Fibroblast of pulmonary artery (primary cell): ENCODE results near the gene TMEM238.

Experiments
- DNase-seq: peaks from one replicate; pipeline ENCODE4 v3.0.0-alpha.2; 2010; ENCODE audit warnings: low read depth
- H3K4me3 ChIP-seq: replicated peaks from 2 replicates; pipeline ENCODE4 v1.5.1; 2011; ENCODE audit warnings: low read depth, mild to moderate bottlenecking, control low read depth, low read length, moderate library complexity
- CTCF ChIP-seq: IDR thresholded peaks from 2 replicates; pipeline ENCODE4 v1.5.1; 2011; ENCODE audit warnings: mild to moderate bottlenecking, control low read depth, low read length, inconsistent platforms; ENCODE audit errors: missing control alignments

Gene TMEM238

GRCh38 chr19:55353356-55353802 lies 30.7 kb downstream of the TMEM238 start:
- peak overlapping the region; percentile 51 for H3K4me3 ChIP-seq
- no peak for DNase-seq

GRCh38 chr19:55352549-55353145 lies 31.4 kb downstream of the TMEM238 start:
- no peak for TF ChIP-seq CTCF
- H3K4me3 ChIP-seq, result no peak overlapping the region
- DNase-seq, result no peak

More at GRCh38 chr19:55353356-55353802, 30.7 kb downstream of the TMEM238 start:
- no peak for TF ChIP-seq CTCF

- TF ChIP-seq CTCF, result no peak
- DNase-seq, result no peak
- H3K4me3 ChIP-seq, result no peak overlapping the region
These were observed 32.1 kb downstream of the TMEM238 start for GRCh38 chr19:55352040-55352439.

- no peak for DNase-seq
- TF ChIP-seq CTCF, result no peak
- H3K4me3 ChIP-seq, result no peak overlapping the region
These were observed 33.3 kb downstream of the TMEM238 start for GRCh38 chr19:55350620-55351315.

- H3K4me3 ChIP-seq, result no peak overlapping the region
- no peak for TF ChIP-seq CTCF
- no peak for DNase-seq
These were observed 35.6 kb downstream of the TMEM238 start for GRCh38 chr19:55348317-55349034.

- H3K4me3 ChIP-seq, result no peak overlapping the region
- no peak for DNase-seq
- no peak for TF ChIP-seq CTCF
These were observed 36.6 kb downstream of the TMEM238 start for GRCh38 chr19:55347442-55348009.
